ENCODE results near the gene OBI1.

- no peak for TF ChIP-seq POLR2A (IDR thresholded peaks at IDR 0.05; ENCODE audit: extremely low read depth, insufficient read length)
- no peak for TF ChIP-seq CTCF (IDR thresholded peaks at IDR 0.05; ENCODE audit: low read depth, low read length)
- TF ChIP-seq MYC (IDR thresholded peaks at IDR 0.05; ENCODE audit: low read depth, low read length): no peak
- TF ChIP-seq MAX (IDR thresholded peaks at IDR 0.05; ENCODE audit: low read depth, low read length): no peak
Observed at GRCh38 chr13:78689011-78689410, 30.1 kb upstream of the OBI1 start.

All from NB4 (cell line).